Dendritic cell treated with granulocyte-macrophage colony-stimulating factor and Interleukin-4, amounts not matched to agents 40 ng/mL and 50 ng/mL, for 4 days (primary cell): ENCODE measurements around the gene PDZK1.
"Not testable (repeated sequence)": the region's sequence is repeated elsewhere in the genome, so short reads cannot be mapped to it uniquely, and the experiment has no call there.

Source experiments
- H3K27ac Mint-ChIP-seq: one replicate; pipeline ENCODE4 v1.8.0; 2022; ENCODE audit warnings: mild to moderate bottlenecking, mixed read lengths
- H3K27me3 Mint-ChIP-seq: one replicate; pipeline ENCODE4 v1.8.0; 2022; ENCODE audit warnings: mild to moderate bottlenecking, mixed read lengths
- H3K36me3 Mint-ChIP-seq: one replicate; pipeline ENCODE4 v1.8.0; 2022; ENCODE audit warnings: low read depth, mixed read lengths
- H3K4me1 Mint-ChIP-seq: one replicate; pipeline ENCODE4 v1.8.0; 2022; ENCODE audit warnings: low read depth, mixed read lengths
- H3K4me3 Mint-ChIP-seq: one replicate; pipeline ENCODE4 v1.8.0; 2022; ENCODE audit warnings: mild to moderate bottlenecking, moderate library complexity, mixed read lengths
- H3K9me3 Mint-ChIP-seq: one replicate; pipeline ENCODE4 v1.8.0; 2022; ENCODE audit warnings: mixed read lengths
- intact Hi-C: fragments of 100-400 bp; cut with micrococcal nuclease; formaldehyde crosslinking; loops from one replicate; pipeline ENCODE4 v1.15.0; 2022

The PDZK1 gene

GRCh38 chr1:145696630-145696960, 10.6 kb downstream of the PDZK1 start:
- intact Hi-C loops = no loop called here

GRCh38 chr1:145695821-145696629, 11.1 kb downstream of the PDZK1 start:
- H3K4me1 Mint-ChIP-seq = peaks cover 15% of the 10 kb centered on the region
- intact Hi-C loops = no loop called here
- no peak overlapping the region for H3K27ac Mint-ChIP-seq

More at GRCh38 chr1:145696630-145696960, 10.6 kb downstream of the PDZK1 start:
- H3K9me3 Mint-ChIP-seq = no peaks in the 10 kb centered on the region
- H3K4me1 Mint-ChIP-seq = peaks cover 15% of the 10 kb centered on the region
- H3K36me3 Mint-ChIP-seq = no peaks in the 10 kb centered on the region
- no peak overlapping the region for H3K4me3 Mint-ChIP-seq
- H3K27me3 Mint-ChIP-seq = no peaks in the 10 kb centered on the region
- no peak overlapping the region for H3K27ac Mint-ChIP-seq

GRCh38 chr1:145692785-145693443, 14.3 kb downstream of the PDZK1 start:
- Mint-ChIP-seq H3K9me3 (no peaks in the 10 kb centered on the region), H3K27me3 (no peaks in the 10 kb centered on the region), H3K4me1 (peaks cover 23% of the 10 kb centered on the region), H3K36me3 (no peaks in the 10 kb centered on the region), H3K4me3 (no peak overlapping the region), H3K27ac (no peak overlapping the region)
- intact Hi-C loops = no loop called here

More at GRCh38 chr1:145695821-145696629, 11.1 kb downstream of the PDZK1 start:
- Mint-ChIP-seq H3K27me3 (no peaks in the 10 kb centered on the region), H3K36me3 (no peaks in the 10 kb centered on the region), H3K4me3 (no peak overlapping the region), H3K9me3 (no peaks in the 10 kb centered on the region)

DNA sequence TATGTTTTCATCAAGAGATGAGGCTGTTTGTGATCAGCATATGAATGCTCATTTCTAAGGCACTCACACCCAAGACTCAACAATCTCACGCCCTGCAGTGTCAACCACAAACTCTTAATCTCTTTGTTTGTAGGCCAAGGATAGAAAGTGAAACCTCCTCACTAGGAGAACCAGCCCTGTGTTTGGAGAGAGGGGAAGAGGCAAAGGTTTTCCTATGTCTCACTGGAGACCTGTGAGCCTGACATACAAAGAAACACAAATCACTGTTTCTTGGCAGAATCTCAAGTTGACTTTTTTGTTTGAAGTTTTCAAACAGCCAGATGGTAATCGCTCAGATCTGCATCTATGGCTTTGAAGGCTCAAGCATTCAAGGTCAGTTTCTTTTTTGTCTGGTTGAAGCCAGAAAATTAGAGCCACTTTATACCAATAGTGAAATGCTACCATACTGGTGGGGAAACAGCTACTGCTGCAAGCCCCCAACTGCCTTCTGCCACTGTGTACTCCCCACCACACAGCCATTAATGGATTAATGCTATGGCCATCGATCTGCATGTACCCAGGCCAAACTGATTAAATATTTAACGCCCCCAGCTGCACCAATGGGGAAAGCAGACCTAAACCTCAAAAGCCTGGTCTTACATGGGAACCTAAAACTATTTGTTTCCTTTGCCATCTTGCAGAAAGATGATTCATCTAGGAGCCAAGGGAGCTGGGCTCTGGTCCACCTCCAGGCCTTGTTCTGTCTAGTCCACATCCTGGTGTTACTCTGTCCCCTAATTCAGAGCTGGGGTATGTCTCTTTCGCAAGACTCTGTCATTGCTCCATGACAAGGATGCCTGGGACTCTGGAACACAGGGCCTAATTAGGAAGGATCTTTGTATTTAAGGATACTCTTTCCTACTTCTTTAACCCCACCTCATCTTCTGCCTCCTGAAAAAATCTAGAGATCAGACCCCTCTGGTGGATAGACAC, 16.3 kb downstream of the PDZK1 start:
- intact Hi-C loops = no loop called here
- Mint-ChIP-seq H3K4me3 (no peak overlapping the region), H3K27ac (no peak overlapping the region), H3K9me3 (no peaks in the 10 kb centered on the region), H3K27me3 (no peaks in the 10 kb centered on the region), H3K4me1 (peaks cover 8% of the 10 kb centered on the region), H3K36me3 (no peaks in the 10 kb centered on the region)

DNA sequence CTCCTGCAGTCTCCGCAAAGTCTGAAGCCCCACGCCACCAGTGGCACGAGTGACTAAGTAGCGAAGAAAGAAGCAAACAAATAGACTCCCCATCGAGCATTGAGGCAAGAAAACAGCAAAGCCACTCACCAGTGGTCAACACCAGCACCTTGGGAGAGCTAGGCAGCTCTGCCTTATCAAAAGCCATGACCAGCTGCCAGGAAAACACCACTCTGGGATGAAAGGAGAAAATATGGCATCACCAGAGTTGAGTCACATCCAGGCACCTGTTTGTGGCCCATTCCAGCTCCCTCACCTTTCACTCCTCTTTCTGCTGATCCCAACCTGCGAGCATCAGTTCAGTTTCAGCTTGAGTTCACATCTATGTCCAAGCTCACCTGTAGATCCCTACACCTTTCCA, 17.2 kb downstream of the PDZK1 start:
- H3K4me3 Mint-ChIP-seq = no peak overlapping the region
- H3K27ac Mint-ChIP-seq = no peak overlapping the region
- intact Hi-C loops = no loop called here
- no peaks in the 10 kb centered on the region for H3K9me3 Mint-ChIP-seq
- no peaks in the 10 kb centered on the region for H3K27me3 Mint-ChIP-seq
- H3K4me1 Mint-ChIP-seq = peaks cover 8% of the 10 kb centered on the region
- no peaks in the 10 kb centered on the region for H3K36me3 Mint-ChIP-seq

DNA sequence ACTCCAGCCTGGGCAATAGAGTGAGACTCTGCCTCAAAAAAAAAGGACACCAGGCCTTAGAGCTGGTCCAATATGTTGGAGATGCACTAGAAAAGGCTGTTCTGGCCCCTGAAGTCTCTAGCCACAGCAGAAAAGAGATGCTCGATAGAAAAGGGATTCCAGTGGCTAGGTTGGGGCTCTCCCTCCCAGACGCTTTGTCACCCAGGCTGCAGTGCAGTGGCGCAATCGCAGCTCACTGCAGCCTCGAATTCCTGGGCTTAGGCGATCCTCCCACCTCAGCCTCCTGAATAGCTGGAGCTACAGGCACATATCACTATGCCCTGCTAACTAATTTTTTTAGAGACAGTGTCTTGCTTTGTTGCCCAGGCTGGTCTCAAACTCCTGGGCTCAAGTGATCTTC, 18.2 kb downstream of the PDZK1 start:
- no peaks in the 10 kb centered on the region for H3K36me3 Mint-ChIP-seq
- H3K4me1 Mint-ChIP-seq = peaks cover 8% of the 10 kb centered on the region
- no peaks in the 10 kb centered on the region for H3K9me3 Mint-ChIP-seq
- H3K27me3 Mint-ChIP-seq = no peaks in the 10 kb centered on the region
- intact Hi-C loops = no loop called here
- H3K4me3 Mint-ChIP-seq = no peak overlapping the region
- H3K27ac Mint-ChIP-seq = no peak overlapping the region

GRCh38 chr1:145688328-145688727, 18.8 kb downstream of the PDZK1 start:
- intact Hi-C loops = no loop called here
- peaks cover 8% of the 10 kb centered on the region for H3K4me1 Mint-ChIP-seq
- H3K4me3 Mint-ChIP-seq = no peak overlapping the region
- H3K27me3 Mint-ChIP-seq = no peaks in the 10 kb centered on the region
- no peaks in the 10 kb centered on the region for H3K36me3 Mint-ChIP-seq
- H3K9me3 Mint-ChIP-seq = no peaks in the 10 kb centered on the region
- H3K27ac Mint-ChIP-seq = no peak overlapping the region

DNA sequence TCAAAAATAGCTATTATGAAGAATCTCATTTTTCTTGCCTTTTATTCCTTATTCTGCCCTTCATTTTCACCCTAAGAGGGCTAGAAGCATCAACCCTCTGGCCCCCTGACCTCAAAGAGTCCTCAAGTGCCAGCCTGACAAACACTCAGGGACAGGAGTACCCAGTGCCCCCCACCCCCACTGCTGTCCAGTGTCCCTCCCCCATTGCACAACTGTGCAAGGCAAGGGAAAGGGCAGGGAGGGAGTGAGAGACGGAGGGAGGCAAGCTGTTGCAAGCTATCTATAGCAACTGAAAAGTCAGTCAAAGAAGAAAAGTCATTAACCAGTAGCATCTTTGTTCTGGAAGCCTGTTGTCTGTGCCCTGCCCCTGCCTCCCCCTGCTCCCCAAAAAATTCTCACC, 21.1 kb downstream of the PDZK1 start:
- intact Hi-C loops, H3K27me3 Mint-ChIP-seq, H3K36me3 Mint-ChIP-seq, H3K9me3 Mint-ChIP-seq, H3K4me1 Mint-ChIP-seq, H3K4me3 Mint-ChIP-seq, H3K27ac Mint-ChIP-seq: not testable (repeated sequence)

- H3K9me3 Mint-ChIP-seq, H3K27ac Mint-ChIP-seq, H3K27me3 Mint-ChIP-seq, H3K4me1 Mint-ChIP-seq, H3K4me3 Mint-ChIP-seq, H3K36me3 Mint-ChIP-seq, intact Hi-C loops: not testable (repeated sequence)
Measured at GRCh38 chr1:145684858-145685257, 22.3 kb downstream of the PDZK1 start.

GRCh38 chr1:145673217-145673616, 34.0 kb downstream of the PDZK1 start:
- intact Hi-C loops, H3K4me3 Mint-ChIP-seq, H3K27me3 Mint-ChIP-seq, H3K36me3 Mint-ChIP-seq, H3K27ac Mint-ChIP-seq, H3K4me1 Mint-ChIP-seq, H3K9me3 Mint-ChIP-seq: not testable (repeated sequence)

DNA sequence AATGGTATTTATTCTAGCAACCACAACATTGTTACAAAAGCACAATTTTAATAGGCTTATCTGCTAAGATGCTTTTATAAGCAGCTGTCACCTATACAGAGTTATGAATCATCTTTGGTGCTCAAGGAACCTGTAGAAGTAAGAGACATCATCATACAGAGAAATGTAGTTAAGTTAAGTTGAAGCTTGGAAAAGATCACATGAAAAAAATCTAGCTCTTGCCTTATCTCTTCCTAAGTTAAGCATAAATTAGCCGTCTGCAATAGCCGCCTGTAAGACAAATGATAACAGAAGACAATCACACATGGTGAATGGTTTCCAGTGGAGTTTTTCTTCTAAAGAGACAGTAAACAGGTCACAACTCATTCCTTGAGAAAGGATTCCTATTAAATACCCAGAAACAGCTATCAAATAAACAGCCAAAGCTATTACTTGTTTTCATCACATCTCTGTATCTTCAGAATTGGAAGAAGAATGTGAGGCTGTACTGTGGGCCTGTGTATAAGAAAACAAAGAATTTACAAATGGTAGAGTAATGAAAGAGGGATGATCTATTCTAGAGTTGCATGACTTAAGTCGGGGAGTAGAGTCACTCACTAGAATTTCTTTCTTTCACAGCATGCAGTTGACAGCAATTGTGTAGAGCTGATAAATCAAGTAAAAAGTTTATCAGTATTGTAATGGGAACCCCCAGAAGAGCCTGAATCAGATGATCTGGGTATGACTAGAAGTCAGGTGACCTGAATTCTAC, 36.0 kb downstream of the PDZK1 start:
- intact Hi-C loops, H3K4me1 Mint-ChIP-seq, H3K4me3 Mint-ChIP-seq, H3K27ac Mint-ChIP-seq, H3K27me3 Mint-ChIP-seq, H3K9me3 Mint-ChIP-seq: not testable (repeated sequence)
- H3K36me3 Mint-ChIP-seq = peaks cover 14% of the 10 kb centered on the region

GRCh38 chr1:145665015-145665414, 42.2 kb downstream of the PDZK1 start:
- not testable (repeated sequence) for H3K27me3 Mint-ChIP-seq, H3K4me3 Mint-ChIP-seq

DNA sequence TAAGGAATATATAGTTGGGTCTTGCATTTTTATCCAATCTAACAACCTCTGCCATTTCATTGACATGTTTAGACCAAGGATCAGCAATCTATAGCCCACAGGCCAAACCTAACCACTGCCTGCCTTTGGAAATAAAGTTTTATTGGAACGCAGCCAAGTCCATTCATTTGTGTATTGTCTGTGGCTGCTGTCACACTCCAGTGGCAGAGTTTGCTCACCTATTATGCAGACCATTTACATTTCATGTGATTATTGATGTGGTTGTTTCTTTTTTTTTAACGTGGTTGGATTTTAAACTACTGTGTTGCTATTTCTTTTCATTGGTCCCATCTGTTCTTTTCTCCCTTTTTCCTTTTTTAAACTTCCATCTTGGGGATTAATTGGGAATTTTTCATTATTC, 44.7 kb downstream of the PDZK1 start:
- H3K36me3 Mint-ChIP-seq = peaks cover 12% of the 10 kb centered on the region
- H3K27ac Mint-ChIP-seq, H3K27me3 Mint-ChIP-seq, H3K4me1 Mint-ChIP-seq, H3K9me3 Mint-ChIP-seq, H3K4me3 Mint-ChIP-seq, intact Hi-C loops: not testable (repeated sequence)

More at GRCh38 chr1:145665015-145665414, 42.2 kb downstream of the PDZK1 start:
- H3K27ac Mint-ChIP-seq, intact Hi-C loops, H3K9me3 Mint-ChIP-seq, H3K4me1 Mint-ChIP-seq: not testable (repeated sequence)
- peaks cover 12% of the 10 kb centered on the region for H3K36me3 Mint-ChIP-seq
